ENCODE data around the gene RSPH3.

Gene RSPH3

DNA sequence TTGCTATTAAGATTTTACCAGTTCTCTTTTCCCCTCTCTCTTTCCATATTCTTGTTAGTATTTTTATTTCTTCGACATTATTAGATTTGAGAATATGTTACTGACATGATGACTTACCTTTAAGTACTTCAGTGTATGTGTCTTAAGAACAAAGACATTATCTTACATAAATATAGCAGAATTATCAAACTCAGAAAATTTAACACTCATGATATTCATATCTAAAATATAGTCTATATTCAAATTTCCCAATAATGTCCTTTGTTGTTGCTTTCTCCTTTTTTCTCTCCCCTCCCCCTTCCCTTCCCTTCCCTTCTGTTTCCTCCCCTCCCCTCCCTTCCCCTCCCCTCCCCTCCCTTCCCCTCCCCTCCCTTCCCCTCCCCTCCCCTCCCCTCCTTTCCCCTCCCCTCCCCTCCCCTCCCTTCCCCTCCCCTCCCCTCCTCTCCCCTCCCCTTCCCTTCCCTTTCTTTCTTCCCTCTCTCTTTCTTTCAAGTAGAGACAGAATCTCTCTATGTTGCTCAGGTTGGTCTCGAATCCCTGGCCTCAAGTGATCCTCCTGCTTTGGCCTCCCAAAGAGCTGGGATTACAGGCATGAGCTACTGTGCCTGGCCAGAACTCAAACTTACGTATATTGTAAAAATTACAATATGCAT lies 56.5 kb downstream of the RSPH3 start:
- no peak for DNase-seq (ENCODE audit: low read depth)
- TF ChIP-seq, protein P1, sequence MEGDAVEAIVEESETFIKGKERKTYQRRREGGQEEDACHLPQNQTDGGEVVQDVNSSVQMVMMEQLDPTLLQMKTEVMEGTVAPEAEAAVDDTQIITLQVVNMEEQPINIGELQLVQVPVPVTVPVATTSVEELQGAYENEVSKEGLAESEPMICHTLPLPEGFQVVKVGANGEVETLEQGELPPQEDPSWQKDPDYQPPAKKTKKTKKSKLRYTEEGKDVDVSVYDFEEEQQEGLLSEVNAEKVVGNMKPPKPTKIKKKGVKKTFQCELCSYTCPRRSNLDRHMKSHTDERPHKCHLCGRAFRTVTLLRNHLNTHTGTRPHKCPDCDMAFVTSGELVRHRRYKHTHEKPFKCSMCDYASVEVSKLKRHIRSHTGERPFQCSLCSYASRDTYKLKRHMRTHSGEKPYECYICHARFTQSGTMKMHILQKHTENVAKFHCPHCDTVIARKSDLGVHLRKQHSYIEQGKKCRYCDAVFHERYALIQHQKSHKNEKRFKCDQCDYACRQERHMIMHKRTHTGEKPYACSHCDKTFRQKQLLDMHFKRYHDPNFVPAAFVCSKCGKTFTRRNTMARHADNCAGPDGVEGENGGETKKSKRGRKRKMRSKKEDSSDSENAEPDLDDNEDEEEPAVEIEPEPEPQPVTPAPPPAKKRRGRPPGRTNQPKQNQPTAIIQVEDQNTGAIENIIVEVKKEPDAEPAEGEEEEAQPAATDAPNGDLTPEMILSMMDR (IDR thresholded peaks at IDR 0.05; ENCODE audit: control insufficient read depth, insufficient read depth, low read depth, low read length, missing control alignments), result no peak
- H3K4me3 ChIP-seq (ENCODE audit: control insufficient read depth, low read depth, low read length), result no peak overlapping the region

DNA sequence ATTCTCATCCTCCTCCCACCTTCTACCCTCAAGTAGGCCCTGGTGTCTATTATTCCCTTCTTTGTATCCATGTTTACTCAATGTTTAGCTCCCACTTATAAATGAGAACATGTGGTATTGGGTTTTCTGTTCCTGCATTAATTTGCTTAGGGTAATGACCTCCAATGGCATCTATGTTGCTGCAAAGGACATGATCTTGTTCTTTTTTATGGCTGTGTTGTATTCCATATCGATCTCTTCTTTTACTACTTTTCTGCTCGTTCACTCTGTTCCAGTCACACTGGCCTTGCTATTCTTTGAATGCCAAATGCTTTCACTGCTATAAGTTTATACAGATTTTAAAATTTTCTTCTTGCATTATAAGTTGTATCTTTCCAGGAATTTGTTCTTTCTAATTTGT lies 57.7 kb downstream of the RSPH3 start:
- TF ChIP-seq, protein P1 (IDR thresholded peaks at IDR 0.05; ENCODE audit: control insufficient read depth, insufficient read depth, low read depth, low read length, missing control alignments), result no peak
- DNase-seq (ENCODE audit: low read depth), result no peak
- H3K4me3 ChIP-seq (ENCODE audit: control insufficient read depth, low read depth, low read length), result no peak overlapping the region

DNA sequence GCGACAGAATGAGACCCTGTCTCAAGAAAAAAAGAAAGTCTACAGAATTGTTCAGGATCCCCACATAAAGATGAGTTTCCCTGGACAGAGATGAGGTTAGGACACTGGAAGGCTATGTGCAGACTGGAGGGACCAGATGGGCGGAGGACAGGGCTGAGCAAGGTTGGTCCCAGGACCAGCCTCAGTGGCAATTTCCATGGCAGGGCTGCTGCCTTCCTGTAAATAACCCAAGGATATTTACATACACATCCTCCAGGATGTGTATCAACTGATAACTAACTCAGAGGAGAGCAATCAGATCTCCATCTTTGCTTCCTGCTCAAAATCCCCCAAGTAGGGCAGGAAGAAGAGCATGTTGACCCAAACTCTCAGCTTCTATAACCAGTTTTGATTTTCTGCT lies 58.8 kb downstream of the RSPH3 start:
- TF ChIP-seq, protein P1 (IDR thresholded peaks at IDR 0.05; ENCODE audit: control insufficient read depth, insufficient read depth, low read depth, low read length, missing control alignments), result no peak
- DNase-seq (ENCODE audit: low read depth), result no peak
- no peak overlapping the region for H3K4me3 ChIP-seq (ENCODE audit: control insufficient read depth, low read depth, low read length)

DNA sequence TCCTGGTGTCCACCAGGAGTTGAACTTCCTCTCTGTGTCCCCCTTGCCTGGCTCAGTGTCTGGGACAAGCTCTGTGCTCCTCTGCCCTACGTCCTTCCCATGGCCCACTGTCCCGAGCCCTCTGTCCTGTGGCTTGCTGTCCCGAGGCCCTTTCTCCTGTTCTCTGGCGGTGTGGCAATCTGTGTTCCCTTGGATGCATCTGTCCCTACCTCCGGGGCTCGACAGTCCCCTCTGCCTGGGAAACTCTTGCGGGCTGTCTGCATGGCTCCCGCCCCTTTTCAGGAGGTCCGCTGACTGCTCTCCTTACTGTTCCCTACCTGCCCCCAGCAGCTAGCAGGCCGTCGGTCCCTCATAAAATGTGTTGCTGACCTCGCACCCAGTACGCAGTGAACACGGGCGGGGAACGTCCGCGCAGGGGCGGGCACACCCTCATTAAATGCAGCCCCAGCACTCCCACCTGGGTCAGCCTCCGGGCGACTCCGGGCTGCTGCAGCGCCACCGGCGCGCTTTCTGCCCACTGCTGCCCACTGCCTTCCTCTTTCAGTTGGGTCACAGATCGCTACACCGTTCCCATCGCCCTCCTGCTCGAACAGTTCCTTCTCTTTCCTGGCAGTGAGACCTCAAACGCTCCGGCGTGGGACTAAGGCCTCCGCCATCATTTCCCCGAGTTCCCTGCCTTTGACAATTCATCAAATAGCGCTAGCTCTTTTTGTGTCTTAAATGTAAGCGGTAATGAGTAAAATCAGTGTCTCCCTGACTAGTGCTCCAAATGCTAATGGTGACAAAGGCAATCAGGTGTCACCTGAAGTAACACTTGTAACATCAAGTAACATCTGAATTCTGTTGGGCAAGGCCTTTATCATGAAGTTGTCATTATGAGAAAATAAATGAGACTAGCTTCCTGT lies 60.5 kb downstream of the RSPH3 start:
- DNase-seq (ENCODE audit: low read depth), result no peak
- TF ChIP-seq, protein P1 (IDR thresholded peaks at IDR 0.05; ENCODE audit: control insufficient read depth, insufficient read depth, low read depth, low read length, missing control alignments), result no peak
- no peak overlapping the region for H3K4me3 ChIP-seq (ENCODE audit: control insufficient read depth, low read depth, low read length)

DNA sequence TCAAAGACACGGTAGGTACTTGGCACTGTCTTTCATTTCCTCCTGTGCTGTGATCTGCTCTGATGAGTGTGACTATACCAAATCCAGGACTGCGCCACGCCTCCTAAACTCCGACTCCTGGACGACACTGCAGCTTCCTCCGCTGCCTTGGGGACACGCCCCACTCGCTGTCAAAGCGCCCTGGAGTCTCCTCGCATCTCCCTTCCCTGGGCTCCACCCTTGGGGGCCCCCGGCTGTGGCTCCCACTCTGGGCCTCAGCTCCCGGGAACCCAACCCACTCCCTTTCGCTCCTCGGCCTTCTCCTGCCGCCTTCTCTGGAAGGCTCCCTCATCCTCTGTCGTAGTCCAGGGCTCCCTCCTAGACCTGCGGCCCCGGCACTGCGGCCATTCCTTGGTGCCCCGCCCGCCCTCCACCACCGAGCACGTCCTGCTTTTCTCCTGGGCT lies 61.2 kb downstream of the RSPH3 start:
- TF ChIP-seq, protein P1 (IDR thresholded peaks at IDR 0.05; ENCODE audit: control insufficient read depth, insufficient read depth, low read depth, low read length, missing control alignments), result no peak
- DNase-seq (ENCODE audit: low read depth), result no peak
- H3K4me3 ChIP-seq (ENCODE audit: control insufficient read depth, low read depth, low read length), result no peak overlapping the region

DNA sequence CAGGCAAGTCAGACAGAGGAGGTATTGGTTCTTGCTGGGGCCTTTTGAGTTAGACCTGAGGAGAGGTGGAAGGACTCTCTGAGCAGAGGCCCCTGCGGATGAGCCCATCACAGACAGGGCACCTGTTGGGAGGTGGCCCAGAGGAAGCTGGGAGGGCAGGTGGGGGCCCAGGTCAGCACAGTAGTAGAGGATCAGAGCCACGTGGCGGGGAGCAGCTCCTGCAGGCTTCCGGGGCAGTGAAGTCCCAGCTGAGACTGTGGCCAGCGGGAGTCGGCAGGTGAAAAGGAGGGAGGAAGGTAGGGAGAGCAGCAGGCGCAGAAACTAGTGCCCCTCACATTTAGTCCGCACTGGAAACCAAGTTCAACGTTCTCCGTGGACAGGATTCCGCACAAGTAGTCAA lies 61.8 kb downstream of the RSPH3 start:
- TF ChIP-seq, protein P1 (IDR thresholded peaks at IDR 0.05; ENCODE audit: control insufficient read depth, insufficient read depth, low read depth, low read length, missing control alignments), result no peak
- no peak for DNase-seq (ENCODE audit: low read depth)
- H3K4me3 ChIP-seq (ENCODE audit: control insufficient read depth, low read depth, low read length), result no peak overlapping the region
